Measurements from ENCODE around the gene SDHA. TPM values are rescaled to one million over a fixed set of nuclear protein-coding genes. Genes with fewer than 3 reads are reported as not detected.
A peak's percentile ranks its signal among the peaks of the same experiment; 100 is the strongest.
"Not testable (repeated sequence)": the region's sequence is repeated elsewhere in the genome, so short reads cannot be mapped to it uniquely, and the experiment has no call there.

SDHA gene
- 88.1 and 88.5 TPM in 2 replicates for total RNA-seq
- long read RNA-seq, transcript SDHA-201 (15 exons, 2,390 nt), result major isoform, 484 of 577 reads
- long read RNA-seq, transcript SDHA-204 (13 exons, 2,067 nt), result minor isoform, 29 of 577 reads
- long read RNA-seq, partial matches to known transcripts, result 21 of 577 reads
- long read RNA-seq, other reads (novel, unspliced or antisense), result 37 of 577 reads

DNA sequence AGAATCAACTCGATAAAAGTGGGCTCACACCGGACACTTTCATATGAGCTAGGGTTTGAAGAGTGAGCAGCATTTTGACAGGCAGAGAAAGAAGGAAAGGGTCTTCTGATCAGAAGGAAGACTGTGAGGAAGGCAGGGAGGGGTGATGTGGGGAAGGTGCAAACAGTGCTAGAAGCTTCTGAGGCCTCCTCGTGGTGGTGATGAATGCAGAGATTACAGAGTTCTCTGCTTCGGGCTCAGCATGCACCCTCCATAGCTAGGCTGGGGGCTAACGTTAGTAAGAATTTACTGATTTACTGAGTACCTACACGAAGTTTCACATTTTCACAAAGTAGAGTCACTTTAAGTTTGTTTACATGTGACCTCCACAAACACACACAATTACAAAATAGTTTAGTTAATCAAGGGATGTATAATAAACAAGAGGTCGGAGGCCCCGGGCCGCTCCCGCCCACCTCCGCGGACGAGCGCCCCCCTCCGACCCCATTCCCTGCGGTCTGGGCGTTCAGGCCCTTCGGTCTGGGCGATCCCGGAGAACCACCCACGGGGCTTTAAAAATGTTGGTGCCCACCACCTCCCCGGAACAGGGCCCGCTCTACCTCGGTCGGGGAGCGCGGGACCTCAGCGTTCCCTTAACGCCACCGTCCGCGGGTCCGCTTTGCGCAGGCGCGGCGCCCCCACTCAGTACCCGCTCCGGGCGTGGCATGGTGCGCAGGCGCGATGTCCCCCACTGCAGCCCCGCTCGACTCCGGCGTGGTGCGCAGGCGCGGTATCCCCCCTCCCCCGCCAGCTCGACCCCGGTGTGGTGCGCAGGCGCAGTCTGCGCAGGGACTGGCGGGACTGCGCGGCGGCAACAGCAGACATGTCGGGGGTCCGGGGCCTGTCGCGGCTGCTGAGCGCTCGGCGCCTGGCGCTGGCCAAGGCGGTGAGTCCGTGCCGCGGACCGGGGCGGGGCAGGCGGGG lies at the start of gene SDHA, which contains the start of gene CCDC127:
Gene SDHA, plus strand, starts transcription at position 827 of the 963 bp plus-strand sequence. Its CDS starts 36 bp downstream, at position 863.
Gene CCDC127, minus strand, starts transcription at position 660 of the 963 bp plus-strand sequence. CDS start 1,304 bp downstream, outside the sequence.
- peak; percentile 99 for DNase-seq (ENCODE audit: low spot score, unreplicated experiment)
- Mint-ChIP-seq H3K27ac (peak within 1 kb of the TSS; percentile 91), H3K4me3 (ENCODE audit: low read depth) (peak within 1 kb of the TSS; percentile 94), H3K4me1 (ENCODE audit: low read depth) (peaks cover 18% of the 10 kb centered on the region)
- not testable (repeated sequence) for H3K9me3 Mint-ChIP-seq (ENCODE audit: low read depth); H3K27me3 Mint-ChIP-seq; H3K36me3 Mint-ChIP-seq (ENCODE audit: insufficient read depth)
- TF ChIP-seq, protein P1, sequence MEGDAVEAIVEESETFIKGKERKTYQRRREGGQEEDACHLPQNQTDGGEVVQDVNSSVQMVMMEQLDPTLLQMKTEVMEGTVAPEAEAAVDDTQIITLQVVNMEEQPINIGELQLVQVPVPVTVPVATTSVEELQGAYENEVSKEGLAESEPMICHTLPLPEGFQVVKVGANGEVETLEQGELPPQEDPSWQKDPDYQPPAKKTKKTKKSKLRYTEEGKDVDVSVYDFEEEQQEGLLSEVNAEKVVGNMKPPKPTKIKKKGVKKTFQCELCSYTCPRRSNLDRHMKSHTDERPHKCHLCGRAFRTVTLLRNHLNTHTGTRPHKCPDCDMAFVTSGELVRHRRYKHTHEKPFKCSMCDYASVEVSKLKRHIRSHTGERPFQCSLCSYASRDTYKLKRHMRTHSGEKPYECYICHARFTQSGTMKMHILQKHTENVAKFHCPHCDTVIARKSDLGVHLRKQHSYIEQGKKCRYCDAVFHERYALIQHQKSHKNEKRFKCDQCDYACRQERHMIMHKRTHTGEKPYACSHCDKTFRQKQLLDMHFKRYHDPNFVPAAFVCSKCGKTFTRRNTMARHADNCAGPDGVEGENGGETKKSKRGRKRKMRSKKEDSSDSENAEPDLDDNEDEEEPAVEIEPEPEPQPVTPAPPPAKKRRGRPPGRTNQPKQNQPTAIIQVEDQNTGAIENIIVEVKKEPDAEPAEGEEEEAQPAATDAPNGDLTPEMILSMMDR (IDR thresholded peaks at IDR 0.05; ENCODE audit: unreplicated experiment), result peak; percentile 52

DNA sequence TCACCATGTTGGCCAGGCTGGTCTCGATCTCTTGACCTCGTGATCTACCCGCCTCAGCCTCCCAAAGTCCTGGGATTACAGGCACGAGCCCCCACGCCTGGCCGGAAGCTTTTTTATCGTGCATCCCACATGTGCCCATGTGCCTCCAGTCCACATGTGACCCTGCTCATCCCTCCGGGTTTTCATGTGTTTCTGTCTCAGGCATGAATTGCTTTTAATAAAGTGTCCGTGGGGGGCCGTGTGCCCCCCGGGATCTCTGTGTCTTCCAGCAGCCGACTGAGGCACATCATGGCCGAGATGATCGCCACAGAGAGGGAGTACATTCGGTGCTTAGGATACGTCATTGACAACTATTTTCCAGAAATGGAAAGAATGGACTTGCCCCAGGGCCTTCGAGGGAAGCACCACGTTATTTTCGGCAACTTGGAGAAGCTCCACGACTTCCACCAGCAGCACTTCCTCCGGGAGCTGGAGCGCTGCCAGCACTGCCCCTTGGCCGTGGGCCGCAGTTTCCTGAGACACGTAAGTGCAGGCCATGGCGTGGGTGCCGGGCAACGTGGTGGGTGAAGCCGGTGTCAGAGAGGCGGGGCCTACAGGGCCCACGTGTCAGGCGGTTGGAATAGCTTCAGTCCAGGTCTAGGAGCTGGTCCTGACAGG lies 48.9 kb upstream of the SDHA start:
- Mint-ChIP-seq H3K4me1 (ENCODE audit: low read depth) (peaks cover 3% of the 10 kb centered on the region), H3K27me3 (no peaks in the 10 kb centered on the region), H3K4me3 (ENCODE audit: low read depth) (no peak overlapping the region), H3K27ac (no peak overlapping the region), H3K9me3 (ENCODE audit: low read depth) (peaks cover 1% of the 10 kb centered on the region), H3K36me3 (ENCODE audit: insufficient read depth) (peaks cover 11% of the 10 kb centered on the region)
- no peak for DNase-seq (ENCODE audit: low spot score, unreplicated experiment)
- TF ChIP-seq, protein P1 (IDR thresholded peaks at IDR 0.05; ENCODE audit: unreplicated experiment), result no peak

DNA sequence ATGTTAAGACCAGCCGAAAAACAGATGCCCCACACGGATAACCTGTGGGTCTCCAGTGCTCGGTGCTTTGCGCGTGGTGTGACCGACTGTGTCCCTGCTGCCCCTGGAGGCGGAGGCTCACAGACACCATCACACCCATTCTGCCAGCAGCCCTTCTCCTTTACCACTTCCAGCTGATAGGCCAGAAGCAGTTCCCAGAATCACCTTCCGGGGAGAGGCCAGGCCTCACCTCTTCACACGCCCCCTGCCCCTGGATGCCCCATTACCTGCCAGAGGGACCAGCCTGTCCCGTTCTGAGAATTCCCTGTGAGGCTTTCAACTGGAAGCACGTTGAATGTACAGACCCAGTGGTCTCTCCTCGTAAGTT lies 48.4 kb upstream of the SDHA start:
- no peak for DNase-seq (ENCODE audit: low spot score, unreplicated experiment)
- Mint-ChIP-seq H3K27ac (no peak overlapping the region), H3K36me3 (ENCODE audit: insufficient read depth) (peaks cover 8% of the 10 kb centered on the region), H3K9me3 (ENCODE audit: low read depth) (no peaks in the 10 kb centered on the region), H3K27me3 (no peaks in the 10 kb centered on the region), H3K4me1 (ENCODE audit: low read depth) (peaks cover 3% of the 10 kb centered on the region), H3K4me3 (ENCODE audit: low read depth) (no peak overlapping the region)
- TF ChIP-seq, protein P1 (IDR thresholded peaks at IDR 0.05; ENCODE audit: unreplicated experiment), result no peak

DNA sequence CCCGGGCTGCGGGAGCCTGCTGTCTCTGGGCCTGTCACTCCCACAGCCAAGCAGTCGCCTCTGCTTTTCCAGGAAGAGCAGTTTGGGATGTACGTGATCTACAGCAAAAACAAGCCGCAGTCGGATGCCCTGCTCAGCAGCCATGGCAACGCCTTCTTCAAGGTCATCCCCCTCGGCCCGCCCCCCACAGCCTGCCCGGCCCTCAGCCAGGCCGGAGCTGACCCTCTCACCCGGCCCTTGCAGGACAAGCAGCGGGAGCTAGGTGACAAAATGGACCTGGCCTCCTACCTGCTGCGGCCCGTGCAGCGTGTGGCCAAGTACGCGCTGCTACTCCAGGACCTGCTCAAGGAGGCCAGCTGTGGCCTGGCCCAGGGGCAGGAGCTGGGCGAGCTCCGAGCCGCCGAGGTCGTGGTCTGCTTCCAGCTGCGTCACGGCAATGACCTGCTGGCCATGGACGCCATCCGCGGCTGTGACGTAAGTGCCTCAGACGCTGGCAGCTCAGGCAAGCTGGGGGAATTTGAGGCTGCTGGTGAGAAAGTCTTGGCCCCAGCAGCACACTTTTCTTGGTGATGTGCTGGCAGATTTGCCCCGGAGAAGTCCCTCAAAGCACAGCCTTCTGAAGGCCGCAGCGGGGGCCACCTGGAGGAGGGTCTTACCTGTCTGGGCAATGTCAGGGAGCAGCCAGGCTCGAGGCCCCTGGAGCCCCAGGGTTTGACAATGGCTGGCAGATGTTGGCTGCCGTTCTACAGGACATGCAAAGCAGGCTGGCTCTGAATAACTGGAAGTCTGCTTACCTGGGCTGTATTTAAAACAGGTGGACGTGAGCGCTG lies 46.9 kb upstream of the SDHA start:
- no peaks in the 10 kb centered on the region for H3K9me3 Mint-ChIP-seq (ENCODE audit: low read depth)
- H3K27me3 Mint-ChIP-seq, result no peaks in the 10 kb centered on the region
- H3K4me3 Mint-ChIP-seq (ENCODE audit: low read depth), result no peak overlapping the region
- H3K4me1 Mint-ChIP-seq (ENCODE audit: low read depth), result peaks cover 3% of the 10 kb centered on the region
- TF ChIP-seq, protein P1 (IDR thresholded peaks at IDR 0.05; ENCODE audit: unreplicated experiment), result no peak
- no peak overlapping the region for H3K27ac Mint-ChIP-seq
- peaks cover 8% of the 10 kb centered on the region for H3K36me3 Mint-ChIP-seq (ENCODE audit: insufficient read depth)
- no peak for DNase-seq (ENCODE audit: low spot score, unreplicated experiment)
